ENCODE measurements around the gene LRRC18. TPM values are rescaled to one million over a fixed set of nuclear protein-coding genes. Genes with fewer than 3 reads are reported as not detected.

LRRC18 gene
- not detected for polyA plus RNA-seq (2013, experiment 1 of 2; ENCODE audit: insufficient read length)
- polyA plus RNA-seq (2013, experiment 2 of 2; ENCODE audit: insufficient read length): not detected

GRCh38 chr10:48939790-48940325 lies at the start of gene LRRC18:
Gene LRRC18, minus strand, starts transcription at chr10:48939840. Its CDS starts 25,685 bp downstream, at chr10:48914155.
- DNase-seq: no peak

GRCh38 chr10:48985621-48986158 lies 46.0 kb upstream of the LRRC18 start:
- no peak for DNase-seq

GRCh38 chr10:48983648-48984351 lies 44.2 kb upstream of the LRRC18 start:
- DNase-seq: no peak

GRCh38 chr10:48982584-48982983 lies 42.9 kb upstream of the LRRC18 start:
- DNase-seq: no peak

GRCh38 chr10:48981310-48981907 lies 41.8 kb upstream of the LRRC18 start:
- DNase-seq: peak; percentile 35

GRCh38 chr10:48978318-48978717 lies 38.7 kb upstream of the LRRC18 start:
- DNase-seq: no peak

GRCh38 chr10:48976196-48976595 lies 36.6 kb upstream of the LRRC18 start:
- no peak for DNase-seq

- no peak for DNase-seq
These were observed 35.0 kb upstream of the LRRC18 start for GRCh38 chr10:48974510-48975156.

GRCh38 chr10:48973065-48973464 lies 33.4 kb upstream of the LRRC18 start:
- no peak for DNase-seq

GRCh38 chr10:48970654-48971053 lies 31.0 kb upstream of the LRRC18 start:
- no peak for DNase-seq

- DNase-seq: no peak
These were observed 30.4 kb upstream of the LRRC18 start for GRCh38 chr10:48970046-48970445.

GRCh38 chr10:48968036-48968435 lies 28.4 kb upstream of the LRRC18 start:
- no peak for DNase-seq

- DNase-seq: no peak
These were observed 25.8 kb upstream of the LRRC18 start for GRCh38 chr10:48965460-48965859.

- no peak for DNase-seq
These were observed 24.4 kb upstream of the LRRC18 start for GRCh38 chr10:48964038-48964437.

- no peak for DNase-seq
These were observed 19.1 kb upstream of the LRRC18 start for GRCh38 chr10:48958598-48959190.

GRCh38 chr10:48957361-48958151 lies 17.9 kb upstream of the LRRC18 start:
- DNase-seq: no peak

- no peak for DNase-seq
These were observed 12.1 kb upstream of the LRRC18 start for GRCh38 chr10:48951707-48952106.

GRCh38 chr10:48948470-48949037 lies 8.9 kb upstream of the LRRC18 start:
- DNase-seq: no peak

- no peak for DNase-seq
These were observed 8.2 kb upstream of the LRRC18 start for GRCh38 chr10:48947690-48948469.

GRCh38 chr10:48946891-48947500 lies 7.4 kb upstream of the LRRC18 start:
- peak; percentile 5 for DNase-seq
